ENCODE results near the gene ZBTB7B. TPM values are rescaled to one million over a fixed set of nuclear protein-coding genes. Genes with fewer than 3 reads are reported as not detected.

The ZBTB7B gene
- total RNA-seq, 1 experiment from 2014 or later: 38.3 TPM

GRCh38 chr1:155013632-155014031 is 11.0 kb downstream of the ZBTB7B start:
- Mint-ChIP-seq H3K9me3 (no peaks in the 10 kb centered on the region; a peak in 1 of 5 replicates), H3K4me1 (peaks cover 36 to 65% of the 10 kb centered on the region in 2 experiments), H3K4me3 (no peak overlapping the region), H3K27me3 (ENCODE audit: low read depth) (no peaks in the 10 kb centered on the region), H3K27ac (no peak overlapping the region), H3K36me3 (ENCODE audit: insufficient read depth in 1 of 3, low read depth in 3 of 3) (peaks cover 8 to 33% (median 18%) of the 10 kb centered on the region in 3 experiments; a peak in 6 of 7 replicates)
- Histone ChIP-seq H3K56ac (ENCODE audit: insufficient read length, low read depth, low read length) (no peak overlapping the region), H4K20me1 (ENCODE audit: control insufficient read depth, insufficient read depth, insufficient read length) (no peaks in the 10 kb centered on the region), H2BK15ac (ENCODE audit: low read depth, low read length) (no peak overlapping the region), H3K27ac (ENCODE audit: insufficient read length, low read depth, low read length) (no peak overlapping the region), H3K27me3 (ENCODE audit: insufficient read depth, low read length) (no peaks in the 10 kb centered on the region), H3K23me2 (ENCODE audit: insufficient read length, low read depth, low read length, poor library complexity, severe bottlenecking) (no peaks in the 10 kb centered on the region), H3K9me3 (ENCODE audit: control insufficient read depth, low read depth, low read length) (no peaks in the 10 kb centered on the region), H4K91ac (ENCODE audit: insufficient read length, low read depth, low read length) (no peak overlapping the region), H4K8ac (replicated peaks; ENCODE audit: insufficient read length, low read depth, low read length) (no peak overlapping the region), H3K4me2 (ENCODE audit: insufficient read depth, insufficient read length, low read length) (no peak overlapping the region), H4K5ac (ENCODE audit: insufficient read length, low read depth, low read length) (no peak overlapping the region), H3K23ac (ENCODE audit: insufficient read length, low read depth, low read length) (no peak overlapping the region), H3K9ac (ENCODE audit: extremely low read depth, insufficient read length, low read length) (no peak overlapping the region), H2AK5ac (ENCODE audit: insufficient read length, low read length) (no peak overlapping the region), H3K4me1 (ENCODE audit: insufficient read depth, low read length) (peaks cover 3% of the 10 kb centered on the region; the same call in 1 of the 2 replicates), H3T11ph (ENCODE audit: low read length) (no peak overlapping the region), H3K4ac (ENCODE audit: low read depth, low read length) (no peak overlapping the region), H3K79me2 (ENCODE audit: insufficient read depth, low read length) (no peaks in the 10 kb centered on the region; the same call in 1 of the 2 replicates), H2BK20ac (ENCODE audit: low read depth, low read length, poor library complexity, severe bottlenecking) (no peak overlapping the region), H2AFZ (ENCODE audit: low read length) (no peak overlapping the region), H2BK5ac (ENCODE audit: insufficient read length, low read length) (no peak overlapping the region), H2BK120ac (ENCODE audit: low read depth, low read length, poor library complexity, severe bottlenecking) (no peak overlapping the region), H3K18ac (ENCODE audit: insufficient read length, low read depth, low read length) (no peak overlapping the region), H3K14ac (ENCODE audit: insufficient read depth, low read length) (no peak overlapping the region), H3K79me1 (ENCODE audit: insufficient read depth, low read depth, low read length, poor library complexity, severe bottlenecking) (no peaks in the 10 kb centered on the region), H2BK12ac (ENCODE audit: insufficient read length, low read depth, low read length) (no peak overlapping the region)
- no peak for TF ChIP-seq CTCF (conservative IDR thresholded peaks at IDR 0.05)
- no peak for DNase-seq
- no CpG with 5 or more reads among the region's 8 CpGs for WGBS (ENCODE audit: extremely low coverage, insufficient read length, low lambda C conversion rate)
